Upper lobe of right lung (tissue), 1 donor: ENCODE results near the gene S100A11. TPM values are rescaled to one million over a fixed set of nuclear protein-coding genes. Genes with fewer than 3 reads are reported as not detected.

Experiments used
- ATAC-seq: fragments of 200-7000 bp; cut with Tn5 transposase; one replicate; pipeline ENCODE4 v1.9.1; 2020; ENCODE audit warnings: mild to moderate bottlenecking, moderate library complexity
- DNase-seq: peaks from one replicate; pipeline ENCODE4 v3.0.0-alpha.2; 2020
- H3K27ac ChIP-seq: fragments of 200-600 bp; one replicate; pipeline ENCODE4 v1.8.0; 2022
- H3K27me3 ChIP-seq: fragments of 200-600 bp; one replicate; pipeline ENCODE4 v1.8.0; 2022; ENCODE audit warnings: mild to moderate bottlenecking
- H3K36me3 ChIP-seq: fragments of 200-600 bp; one replicate; pipeline ENCODE4 v1.8.0; 2022
- H3K4me1 ChIP-seq: fragments of 200-600 bp; one replicate; pipeline ENCODE4 v1.8.0; 2022
- H3K4me3 ChIP-seq: fragments of 200-600 bp; one replicate; pipeline ENCODE4 v1.8.0; 2022; ENCODE audit warnings: mild to moderate bottlenecking
- H3K9me3 ChIP-seq: fragments of 200-600 bp; one replicate; pipeline ENCODE4 v1.8.0; 2022
- intact Hi-C: fragments of 100-400 bp; cut with DNase I; formaldehyde crosslinking; loops from one replicate; pipeline ENCODE4 v1.11.0; 2022
- total RNA-seq: library from RNA; stranded (reverse); fragmentation: NEBNext Ultra II Directional; extraction: Animal tissue kit (Norgen Biotek cat#: 25700); gene quantifications from one replicate; pipeline ENCODE4 v1.2.1, GENCODE V29; 2021
- TF ChIP-seq, protein P1 (sequence below): fragments of 200-600 bp; IDR thresholded peaks from one replicate; pipeline ENCODE4 v1.8.0; 2022; ENCODE audit warnings: antibody characterized with exemption
- donor health status: DM: no; HTN: yes; CAD: no; lungs with severe emphysema.

S100A11 gene
- total RNA-seq, 1 donor from 2014 or later = 522 TPM

- peak; percentile 56 for ATAC-seq
- TF ChIP-seq, protein P1, sequence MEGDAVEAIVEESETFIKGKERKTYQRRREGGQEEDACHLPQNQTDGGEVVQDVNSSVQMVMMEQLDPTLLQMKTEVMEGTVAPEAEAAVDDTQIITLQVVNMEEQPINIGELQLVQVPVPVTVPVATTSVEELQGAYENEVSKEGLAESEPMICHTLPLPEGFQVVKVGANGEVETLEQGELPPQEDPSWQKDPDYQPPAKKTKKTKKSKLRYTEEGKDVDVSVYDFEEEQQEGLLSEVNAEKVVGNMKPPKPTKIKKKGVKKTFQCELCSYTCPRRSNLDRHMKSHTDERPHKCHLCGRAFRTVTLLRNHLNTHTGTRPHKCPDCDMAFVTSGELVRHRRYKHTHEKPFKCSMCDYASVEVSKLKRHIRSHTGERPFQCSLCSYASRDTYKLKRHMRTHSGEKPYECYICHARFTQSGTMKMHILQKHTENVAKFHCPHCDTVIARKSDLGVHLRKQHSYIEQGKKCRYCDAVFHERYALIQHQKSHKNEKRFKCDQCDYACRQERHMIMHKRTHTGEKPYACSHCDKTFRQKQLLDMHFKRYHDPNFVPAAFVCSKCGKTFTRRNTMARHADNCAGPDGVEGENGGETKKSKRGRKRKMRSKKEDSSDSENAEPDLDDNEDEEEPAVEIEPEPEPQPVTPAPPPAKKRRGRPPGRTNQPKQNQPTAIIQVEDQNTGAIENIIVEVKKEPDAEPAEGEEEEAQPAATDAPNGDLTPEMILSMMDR = no peak
- intact Hi-C loops = no loop called here
Measured at GRCh38 chr1:151989211-151989862, 47.5 kb downstream of the S100A11 start.

DNA sequence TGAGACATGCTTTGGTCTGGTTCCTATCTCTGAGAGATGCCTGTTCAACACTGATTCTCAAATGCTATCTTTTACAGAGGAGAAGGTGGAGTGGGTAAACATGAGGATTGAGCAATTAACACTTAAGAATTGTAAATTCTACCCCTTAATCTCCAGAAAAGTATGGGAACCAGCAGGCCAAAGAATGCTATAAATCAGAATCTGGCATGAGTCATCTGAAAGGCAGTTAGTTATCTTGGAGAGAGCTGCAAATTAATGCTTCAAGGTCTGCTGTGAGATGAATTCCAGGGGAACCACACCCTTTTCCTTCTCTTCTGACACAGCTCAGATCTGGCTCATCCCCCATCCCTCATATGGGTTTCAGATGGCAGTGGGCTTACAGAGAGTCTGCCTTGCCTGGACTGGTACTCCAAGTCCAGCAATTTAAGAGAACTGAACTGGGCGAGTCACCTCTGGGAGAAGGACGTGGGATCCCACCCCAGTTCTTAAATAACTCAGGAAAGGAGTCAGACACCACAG, 48.3 kb downstream of the S100A11 start:
- peak; percentile 5 for ATAC-seq
- no peak for DNase-seq
- intact Hi-C loops = no loop called here

More at GRCh38 chr1:151989211-151989862, 47.5 kb downstream of the S100A11 start:
- H3K27me3 ChIP-seq = no peaks in the 10 kb centered on the region
- peak overlapping the region; percentile 77 for H3K4me3 ChIP-seq
- H3K9me3 ChIP-seq = no peaks in the 10 kb centered on the region
- peak; percentile 85 for DNase-seq
- H3K36me3 ChIP-seq = peaks cover 24% of the 10 kb centered on the region
- H3K4me1 ChIP-seq = peaks cover 66% of the 10 kb centered on the region
- peak overlapping the region; percentile 90 for H3K27ac ChIP-seq

DNA sequence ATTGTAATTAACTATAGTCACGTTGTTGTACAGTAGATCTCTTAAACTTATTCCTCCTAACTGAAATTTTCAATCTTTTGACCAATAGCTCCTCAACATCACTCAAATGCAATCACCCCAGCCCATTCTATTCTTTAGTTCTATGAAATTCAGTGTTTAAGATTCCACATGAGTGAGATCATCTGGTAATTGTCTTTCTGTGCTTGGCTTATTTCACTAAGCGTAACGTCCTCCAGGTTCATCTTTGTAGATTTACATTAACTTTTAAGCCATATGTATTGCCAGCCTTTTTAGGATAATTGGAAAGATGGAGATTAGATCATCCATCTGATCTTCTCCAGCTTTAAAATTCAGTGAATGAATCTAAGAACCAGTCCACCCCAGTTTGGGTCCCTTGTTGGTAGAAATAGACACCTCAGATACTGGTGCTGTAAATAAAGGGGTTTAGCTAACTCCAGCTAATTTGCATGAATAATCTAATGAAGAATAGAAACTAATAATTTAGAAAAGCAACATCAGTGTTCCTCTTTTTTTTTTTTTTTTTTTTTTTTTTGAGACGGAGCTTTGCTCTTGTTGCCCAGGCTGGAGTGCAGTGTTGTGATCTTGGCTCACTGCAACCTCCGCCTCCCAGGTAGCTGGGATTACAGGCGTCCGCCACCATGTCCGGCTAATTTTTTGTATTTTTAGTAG, 50.2 kb downstream of the S100A11 start:
- TF ChIP-seq, protein P1 = no peak
- Histone ChIP-seq H3K36me3 (peaks cover 51% of the 10 kb centered on the region), H3K27me3 (no peaks in the 10 kb centered on the region), H3K9me3 (no peaks in the 10 kb centered on the region), H3K4me3 (no peak overlapping the region), H3K27ac (no peak overlapping the region), H3K4me1 (peaks cover 63% of the 10 kb centered on the region)
- ATAC-seq (no peak), DNase-seq (no peak)
- intact Hi-C loops = no loop called here

More for the DNA sequence above, 48.3 kb downstream of the S100A11 start:
- H3K27me3 ChIP-seq = no peaks in the 10 kb centered on the region
- H3K4me3 ChIP-seq = peak overlapping the region; percentile 77
- H3K36me3 ChIP-seq = peaks cover 33% of the 10 kb centered on the region
- H3K27ac ChIP-seq = peak overlapping the region; percentile 90
- no peaks in the 10 kb centered on the region for H3K9me3 ChIP-seq
- TF ChIP-seq, protein P1 = no peak
- peaks cover 71% of the 10 kb centered on the region for H3K4me1 ChIP-seq

- peaks cover 60% of the 10 kb centered on the region for H3K36me3 ChIP-seq
- DNase-seq = no peak
- H3K27me3 ChIP-seq = no peaks in the 10 kb centered on the region
- no peaks in the 10 kb centered on the region for H3K9me3 ChIP-seq
- TF ChIP-seq, protein P1 = no peak
- no peak overlapping the region for H3K27ac ChIP-seq
- intact Hi-C loops = no loop called here
- ATAC-seq = no peak
- no peak overlapping the region for H3K4me3 ChIP-seq
- peaks cover 54% of the 10 kb centered on the region for H3K4me1 ChIP-seq
Measured at GRCh38 chr1:151985768-151986167, 51.0 kb downstream of the S100A11 start.

GRCh38 chr1:151985270-151985669, 51.5 kb downstream of the S100A11 start:
- H3K27me3 ChIP-seq = no peaks in the 10 kb centered on the region
- peaks cover 64% of the 10 kb centered on the region for H3K36me3 ChIP-seq
- TF ChIP-seq, protein P1 = no peak
- H3K4me3 ChIP-seq = no peak overlapping the region
- intact Hi-C loops = no loop called here
- no peak overlapping the region for H3K27ac ChIP-seq
- no peak for ATAC-seq
- H3K9me3 ChIP-seq = no peaks in the 10 kb centered on the region
- DNase-seq = no peak
- peaks cover 49% of the 10 kb centered on the region for H3K4me1 ChIP-seq
